HG03521 (cell line): ENCODE measurements around the gene YLPM1.

Experiments
- ATAC-seq: cut with Tn5 transposase; IDR thresholded peaks from one replicate; pipeline ENCODE4 v1.9.1; 2021; ENCODE audit warnings: mild to moderate bottlenecking, moderate library complexity; ENCODE audit not compliant: unreplicated experiment

The YLPM1 gene

DNA sequence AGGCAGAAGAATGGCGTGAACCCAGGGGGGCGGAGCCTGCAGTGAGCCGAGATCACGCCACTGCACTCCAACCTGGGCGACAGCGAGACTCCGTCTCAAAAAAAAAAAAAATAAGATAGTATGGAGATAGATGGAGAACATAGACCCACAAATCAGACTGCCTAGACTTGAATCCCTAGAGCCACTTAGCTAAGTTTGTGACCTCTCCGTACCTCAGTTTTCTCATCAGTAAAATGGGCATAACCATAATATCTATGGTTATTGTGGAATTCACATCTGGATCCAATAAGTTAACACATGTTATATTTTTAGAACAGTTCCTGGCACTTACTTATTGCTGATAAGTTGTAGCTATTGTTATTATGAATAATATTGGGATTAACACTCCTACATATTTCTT is 105.6 kb downstream of the YLPM1 start:
- no peak for ATAC-seq

DNA sequence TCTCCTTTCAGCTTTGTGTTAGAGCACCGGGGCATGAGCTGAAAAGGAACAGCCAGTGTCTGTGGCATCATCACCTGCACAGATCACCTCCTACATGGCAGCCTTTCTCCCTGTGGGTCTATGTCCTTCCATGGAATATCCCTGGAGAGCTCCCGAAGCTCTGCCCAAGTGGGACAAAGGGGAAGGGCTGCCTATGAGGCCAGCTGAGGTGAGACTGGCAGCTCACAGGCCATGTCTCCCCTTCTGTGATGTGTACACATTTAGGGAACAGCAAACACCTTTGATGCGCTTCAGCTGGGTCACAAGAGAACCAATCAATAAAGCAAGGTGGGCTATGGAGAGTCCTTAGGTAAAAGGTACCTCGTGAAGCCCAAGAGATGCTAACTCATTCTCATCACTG is 108.7 kb downstream of the YLPM1 start:
- no peak for ATAC-seq

DNA sequence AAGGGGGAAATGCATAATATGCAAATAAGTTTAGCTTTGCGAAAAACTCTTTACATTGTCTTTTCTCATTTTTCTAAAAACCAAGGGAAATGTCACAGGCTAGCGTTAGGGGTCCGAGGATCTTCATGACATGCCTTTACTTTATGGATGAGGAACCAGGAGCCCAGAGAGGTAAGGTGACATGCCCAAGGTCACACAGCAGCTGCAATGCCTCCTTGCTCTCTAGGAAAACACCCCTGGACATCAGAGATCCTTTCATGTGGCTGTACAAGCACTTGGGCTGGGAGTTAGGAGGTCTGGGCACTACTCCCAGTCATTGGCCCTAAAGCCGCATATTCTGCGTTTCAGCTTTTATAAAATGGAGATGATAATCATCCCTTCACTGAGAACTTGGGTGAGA is 112.1 kb downstream of the YLPM1 start:
- ATAC-seq = no peak

DNA sequence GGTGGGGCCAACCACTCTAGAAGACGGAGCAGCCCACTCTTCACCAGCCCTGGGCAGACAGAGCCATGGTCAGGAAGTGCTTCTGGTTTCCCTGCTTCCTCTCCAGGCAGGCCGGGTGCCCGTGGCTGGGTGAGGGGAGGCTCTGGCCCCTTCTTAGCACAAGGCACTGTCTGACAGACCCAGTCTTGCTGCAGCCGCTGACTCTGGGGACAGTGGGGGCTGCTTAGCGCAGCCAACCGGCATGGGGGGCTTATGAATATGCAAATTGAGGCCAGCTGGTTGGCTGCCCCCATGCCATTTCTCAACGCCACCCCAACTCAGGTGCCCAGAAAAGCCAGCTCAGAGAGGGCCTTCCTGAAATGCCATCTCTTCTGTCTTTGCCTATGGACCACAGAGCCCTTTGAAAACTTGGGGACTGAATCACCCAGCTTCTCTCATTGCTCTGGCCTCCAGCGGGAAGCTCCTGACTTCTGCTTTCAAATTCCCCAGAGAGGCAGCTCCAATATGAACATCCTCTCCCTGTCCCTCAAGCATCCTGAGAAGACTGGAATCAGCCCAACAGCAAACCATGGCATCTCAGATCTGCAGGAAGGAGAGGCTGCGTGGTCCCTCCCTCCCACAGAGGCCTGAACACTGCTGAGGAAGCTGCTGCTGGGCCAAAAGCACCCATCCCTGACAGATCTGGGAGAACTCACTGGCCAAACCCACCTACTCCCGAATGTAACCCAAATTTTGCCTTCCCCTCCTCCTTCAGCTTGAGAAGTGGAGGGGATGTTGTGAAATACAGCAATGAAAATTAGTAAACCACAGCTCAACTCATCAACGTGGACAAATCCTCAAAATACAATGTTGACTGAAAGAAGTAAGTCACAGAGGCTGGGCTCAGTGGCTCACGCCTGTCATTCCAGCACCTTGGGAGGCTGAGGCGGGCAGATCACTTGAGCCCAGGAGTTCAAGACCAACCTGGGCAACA is 113.1 kb downstream of the YLPM1 start, which contains the start of gene PROX2:
TSS of gene PROX2 (minus strand) at position 205 of the 973 bp plus-strand sequence. CDS start 12,311 bp downstream, outside the sequence.
- ATAC-seq = no peak

DNA sequence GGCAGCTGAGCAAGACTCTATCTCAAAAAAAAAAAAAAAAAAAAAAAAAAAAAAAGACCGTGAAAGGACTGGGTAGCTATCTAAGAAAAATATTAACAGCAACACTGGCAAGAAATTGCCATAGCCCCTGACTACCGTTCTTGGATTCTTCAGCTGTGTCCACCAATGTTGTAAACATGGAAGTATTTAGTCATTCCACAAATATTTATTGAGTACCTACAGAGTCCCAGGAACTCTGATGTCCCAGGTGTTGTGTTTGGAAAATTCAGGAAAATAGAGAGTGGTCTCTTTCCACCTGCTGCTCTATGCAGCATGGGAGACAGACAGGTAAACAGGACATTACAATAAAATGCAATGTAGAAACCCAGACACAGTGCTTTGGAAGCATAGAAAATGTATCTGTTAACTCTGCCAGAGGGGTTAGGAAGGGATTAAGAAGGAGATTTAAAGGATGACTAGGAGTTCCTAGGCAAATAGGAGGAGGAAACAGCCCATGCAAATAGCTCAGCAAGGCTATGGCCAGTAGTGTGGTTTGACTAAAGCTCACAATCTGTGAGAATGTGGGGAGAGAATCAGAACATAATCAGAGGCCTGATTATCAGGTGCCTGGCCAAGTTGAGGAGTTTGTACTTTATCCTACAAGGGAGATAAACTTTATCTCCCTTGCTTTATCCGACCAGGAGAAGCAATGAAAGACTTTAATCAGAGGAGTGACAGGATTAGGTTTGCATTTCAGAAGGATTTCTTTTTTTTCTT is 116.5 kb downstream of the YLPM1 start:
- ATAC-seq = no peak

DNA sequence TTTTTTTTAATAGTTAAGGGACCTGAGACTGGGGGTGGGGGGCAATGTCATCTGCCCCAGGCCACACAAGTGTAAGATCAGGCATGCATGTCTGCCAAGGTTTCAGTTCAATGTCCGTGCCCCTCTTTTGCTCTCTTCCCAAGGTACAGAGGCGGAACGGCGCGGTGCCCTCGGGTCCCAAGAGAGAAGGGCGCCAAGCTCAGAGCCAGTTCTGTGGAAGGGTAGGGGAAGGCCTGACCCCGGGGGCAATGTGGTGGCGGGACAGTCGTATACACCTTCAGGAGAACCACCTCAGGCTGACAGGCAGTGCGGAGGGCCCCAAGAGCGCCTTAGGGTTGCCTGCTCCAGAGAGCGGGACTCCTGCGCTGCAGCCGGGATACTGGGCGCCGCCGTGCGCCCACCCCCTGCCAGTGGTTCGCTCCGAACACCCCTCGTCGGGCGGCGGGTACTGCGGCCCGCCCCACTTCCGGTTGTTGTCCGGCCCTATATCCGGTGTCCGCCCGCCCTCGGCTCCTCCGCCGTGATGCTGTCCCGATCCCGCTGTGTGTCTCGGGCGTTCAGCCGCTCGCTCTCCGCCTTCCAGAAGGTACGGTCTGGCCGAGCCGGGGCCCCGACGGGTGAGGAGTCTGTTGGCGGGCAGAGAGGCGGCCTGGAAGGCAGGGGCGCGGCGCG is 118.5 kb downstream of the YLPM1 start, which contains the start of gene DLST:
TSS of gene DLST (plus strand) at position 486 of the 672 bp plus-strand sequence. CDS start at position 524, 38 bp downstream.
- ATAC-seq = peak; percentile 86

DNA sequence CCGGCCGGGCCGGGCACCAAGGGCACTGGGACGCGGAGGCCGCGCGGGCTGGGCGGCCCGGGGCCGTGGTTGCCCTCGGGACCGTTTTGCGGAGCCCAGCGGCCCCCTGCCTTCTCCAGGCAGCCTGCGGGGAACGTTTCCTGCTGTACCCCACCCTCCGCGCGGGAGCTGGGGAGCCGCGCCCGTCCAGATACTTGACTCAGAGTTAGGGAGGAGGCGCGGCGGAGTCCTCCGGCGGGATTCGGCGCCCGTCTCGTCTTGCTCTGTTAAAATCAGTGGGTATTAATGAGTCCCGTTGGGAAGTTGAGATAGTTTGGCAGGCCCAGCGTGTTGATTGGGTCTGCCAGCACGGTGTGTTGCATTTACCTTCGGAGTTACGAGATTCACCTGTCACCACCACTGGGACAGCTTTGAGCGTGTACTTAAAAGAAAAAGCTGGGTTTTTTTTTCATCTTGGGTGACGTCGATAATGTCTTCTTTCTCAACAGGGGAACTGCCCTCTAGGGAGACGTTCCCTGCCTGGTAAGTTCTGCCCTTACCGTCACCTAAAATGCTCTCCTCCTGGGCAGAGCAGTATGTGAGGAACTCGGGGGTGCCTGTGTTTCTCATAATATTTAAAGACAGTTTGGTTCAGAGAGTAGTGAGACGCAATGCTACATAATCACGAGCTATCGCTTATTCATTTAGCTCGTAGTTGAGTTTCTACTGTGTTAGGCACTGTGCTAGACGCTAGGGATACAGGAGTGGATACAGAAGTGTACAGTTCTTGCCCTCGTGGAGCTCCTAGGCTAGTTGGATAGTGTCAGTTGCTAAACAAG is 119.2 kb downstream of the YLPM1 start:
- ATAC-seq = peak; percentile 34
